Measurements from ENCODE around the gene ABHD6.
A peak's percentile ranks its signal among the peaks of the same experiment; 100 is the strongest.
"Not testable (repeated sequence)": the region's sequence is repeated elsewhere in the genome, so short reads cannot be mapped to it uniquely, and the experiment has no call there.

The ABHD6 gene

DNA sequence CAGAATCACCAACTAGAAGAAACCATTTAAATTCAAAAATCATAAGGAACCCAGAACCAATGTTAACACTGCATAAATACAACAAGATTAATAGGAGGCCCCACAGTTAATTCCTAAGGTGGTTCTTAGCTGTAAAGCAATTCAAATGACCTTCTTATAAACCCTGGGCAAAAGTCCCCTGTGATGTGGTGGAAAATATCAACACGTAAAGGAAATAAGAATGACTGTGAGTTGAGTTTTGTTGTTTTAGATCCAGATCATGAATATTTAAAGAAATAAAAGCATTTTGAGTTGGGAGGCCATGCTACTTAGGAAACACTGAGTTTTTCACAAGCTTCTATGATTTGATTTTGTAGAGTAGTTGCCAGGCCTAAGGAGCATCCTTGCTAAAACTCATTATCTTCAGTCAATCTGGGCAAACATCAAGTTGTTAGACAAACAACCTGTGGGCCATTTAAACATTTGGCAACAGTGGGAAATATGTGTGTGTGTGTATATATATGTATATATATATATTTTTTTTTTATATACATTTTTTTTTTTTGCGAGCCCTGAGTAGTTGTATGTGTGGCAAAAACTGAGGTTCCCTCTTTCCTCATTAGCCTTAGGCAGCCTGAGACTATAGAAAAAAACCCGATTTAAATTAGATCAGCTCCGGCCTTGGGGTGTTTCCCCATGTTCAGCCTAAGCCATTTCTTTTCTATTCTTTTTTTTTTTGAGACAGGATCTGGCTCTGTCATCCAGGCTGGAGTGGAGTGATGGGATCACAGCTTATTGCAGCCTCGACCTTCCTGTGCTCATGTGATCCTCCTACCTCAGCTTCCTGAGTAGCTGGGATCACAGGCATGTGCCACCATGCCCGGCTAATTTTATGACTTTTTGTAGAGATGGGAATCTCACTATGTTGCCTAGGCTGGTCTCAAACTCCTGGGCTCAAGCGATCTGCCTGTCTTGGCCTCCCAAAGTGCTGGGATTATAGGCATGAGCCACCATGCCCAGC is 87.1 kb downstream of the ABHD6 start:
- no peak for DNase-seq

DNA sequence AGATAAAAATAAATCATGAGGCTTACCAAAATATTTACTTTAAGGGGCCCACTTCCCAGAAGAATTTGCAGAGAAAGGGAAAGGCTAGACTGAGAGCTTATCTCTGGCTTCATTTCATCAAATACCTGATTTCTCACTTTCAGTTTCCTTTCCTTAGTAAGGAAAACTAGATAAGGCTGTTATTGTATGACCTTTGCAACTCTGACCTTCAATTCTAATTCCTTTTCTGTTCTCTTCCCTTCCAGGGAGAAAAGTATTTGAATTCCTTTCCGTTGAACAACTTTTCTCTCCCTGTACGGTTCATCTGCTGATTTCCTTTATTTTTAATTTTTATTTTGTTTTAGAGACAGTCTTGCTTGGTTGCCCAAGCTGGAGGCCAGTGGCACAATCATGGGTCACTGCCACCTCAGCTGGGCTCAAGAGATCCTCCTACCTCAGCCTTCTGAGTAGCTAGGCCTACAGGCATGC is 88.0 kb downstream of the ABHD6 start:
- no peak for DNase-seq

DNA sequence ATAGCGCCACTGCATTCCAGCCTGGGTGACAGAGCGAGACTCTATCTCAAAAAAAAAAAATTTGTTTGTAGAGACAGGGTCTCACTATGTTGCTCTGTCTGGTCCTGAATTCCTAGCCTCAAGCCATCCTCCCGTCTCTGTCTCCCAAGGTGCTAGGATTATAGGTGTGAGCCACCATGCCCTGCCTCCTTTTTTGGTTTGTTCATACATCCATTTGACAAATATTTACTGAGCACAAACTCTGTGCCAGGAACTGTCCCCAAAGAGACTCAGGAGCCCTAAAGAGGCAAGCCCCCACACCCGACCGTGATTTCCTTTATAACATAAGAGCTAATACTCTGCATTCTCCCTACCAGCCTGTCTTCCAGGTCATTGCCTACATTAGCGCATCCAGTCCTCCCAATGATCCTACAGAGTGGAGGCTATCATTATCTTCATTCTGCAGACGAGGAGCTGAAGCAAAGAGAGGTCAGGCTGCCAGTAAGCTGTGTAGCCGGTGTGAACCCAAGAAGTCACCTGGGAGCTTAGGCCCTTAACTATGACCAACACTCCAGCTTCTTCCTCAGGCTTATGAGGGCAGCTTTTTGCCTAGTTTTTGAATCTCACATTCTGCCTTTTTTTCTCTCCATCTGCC is 88.8 kb downstream of the ABHD6 start:
- DNase-seq, result no peak

DNA sequence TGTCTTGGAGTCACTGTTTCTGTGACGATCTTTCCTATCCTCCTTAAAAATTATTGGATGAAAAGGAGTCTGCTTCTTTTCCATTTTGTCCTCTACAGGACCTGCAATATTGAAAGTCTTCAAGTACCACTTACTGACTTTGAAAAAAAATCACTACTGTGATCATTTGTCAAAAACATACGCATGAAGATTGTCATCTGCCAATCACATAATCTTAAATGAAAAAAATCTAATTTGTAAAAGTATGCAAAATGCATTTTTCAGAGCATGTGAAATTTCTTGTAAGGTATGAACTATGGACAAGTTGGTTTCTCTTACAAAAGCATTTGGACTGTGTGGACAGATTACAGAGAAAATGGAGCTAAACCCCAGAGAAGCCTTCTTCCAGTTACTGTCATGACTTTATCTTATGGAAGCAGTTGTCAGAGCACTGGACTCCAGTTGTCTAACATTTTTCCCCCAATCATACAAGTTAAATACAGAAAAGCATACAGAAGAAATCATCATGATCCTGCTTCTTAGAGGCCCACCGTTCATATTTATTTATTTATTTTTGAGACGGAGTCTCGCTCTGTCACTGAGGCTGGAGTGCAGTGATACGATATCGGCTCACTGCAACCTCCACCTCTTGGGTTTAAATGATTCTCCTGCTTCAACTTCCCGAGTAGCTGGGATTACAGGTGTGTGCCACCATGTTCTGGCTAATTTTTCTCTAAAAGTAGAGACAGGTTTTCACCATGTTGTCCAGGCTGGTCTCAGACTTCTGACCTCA is 91.7 kb downstream of the ABHD6 start:
- DNase-seq, result no peak

DNA sequence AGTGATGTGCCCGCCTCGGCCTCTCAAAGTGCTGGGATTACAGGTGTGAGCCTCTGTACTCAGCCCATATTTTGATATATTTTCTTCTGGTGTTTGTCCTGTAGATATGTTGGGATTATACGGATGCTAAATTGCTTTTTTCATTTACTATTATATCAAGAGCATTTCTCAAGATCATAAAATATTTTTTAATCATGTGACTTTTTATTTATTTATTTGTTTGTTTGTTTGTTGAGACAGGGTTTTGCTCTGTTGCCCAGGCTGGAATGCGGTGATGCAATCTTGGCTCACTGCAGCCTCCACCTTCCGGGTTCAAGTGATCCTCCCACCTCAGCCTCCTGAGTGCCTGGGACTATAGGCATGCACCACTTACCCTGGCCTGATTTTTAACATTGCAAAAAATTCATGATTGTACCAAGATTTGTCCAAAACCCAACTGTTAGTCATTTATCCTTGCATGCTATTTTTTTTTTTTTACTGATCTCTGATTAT is 92.4 kb downstream of the ABHD6 start:
- no peak for DNase-seq

DNA sequence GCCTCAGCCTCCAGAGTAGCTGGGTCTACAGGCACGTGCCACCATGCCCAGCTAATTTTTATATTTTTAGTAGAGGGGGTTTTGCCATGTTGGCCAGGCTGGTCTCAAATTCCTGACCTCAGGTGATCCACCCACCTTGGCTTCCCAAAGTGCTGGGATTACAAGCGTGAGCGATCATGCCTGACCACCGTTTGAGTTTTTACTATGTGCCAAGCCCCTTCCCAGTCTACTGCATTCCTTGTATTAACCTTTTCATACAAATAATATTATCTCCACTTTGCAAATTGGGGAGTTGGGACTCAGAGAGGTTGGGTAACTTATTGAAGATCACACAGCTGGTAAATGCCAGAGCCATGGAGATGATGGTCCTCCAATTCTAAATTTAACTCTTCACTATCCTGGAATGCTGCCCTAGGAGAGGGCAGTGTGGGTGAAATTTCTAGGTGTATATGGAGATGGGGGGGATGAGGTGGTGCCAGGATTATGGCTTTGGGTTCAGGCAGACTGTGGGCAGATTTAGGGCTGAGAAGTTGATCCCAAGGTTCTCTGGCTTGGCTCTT is 94.1 kb downstream of the ABHD6 start:
- no peak for DNase-seq

DNA sequence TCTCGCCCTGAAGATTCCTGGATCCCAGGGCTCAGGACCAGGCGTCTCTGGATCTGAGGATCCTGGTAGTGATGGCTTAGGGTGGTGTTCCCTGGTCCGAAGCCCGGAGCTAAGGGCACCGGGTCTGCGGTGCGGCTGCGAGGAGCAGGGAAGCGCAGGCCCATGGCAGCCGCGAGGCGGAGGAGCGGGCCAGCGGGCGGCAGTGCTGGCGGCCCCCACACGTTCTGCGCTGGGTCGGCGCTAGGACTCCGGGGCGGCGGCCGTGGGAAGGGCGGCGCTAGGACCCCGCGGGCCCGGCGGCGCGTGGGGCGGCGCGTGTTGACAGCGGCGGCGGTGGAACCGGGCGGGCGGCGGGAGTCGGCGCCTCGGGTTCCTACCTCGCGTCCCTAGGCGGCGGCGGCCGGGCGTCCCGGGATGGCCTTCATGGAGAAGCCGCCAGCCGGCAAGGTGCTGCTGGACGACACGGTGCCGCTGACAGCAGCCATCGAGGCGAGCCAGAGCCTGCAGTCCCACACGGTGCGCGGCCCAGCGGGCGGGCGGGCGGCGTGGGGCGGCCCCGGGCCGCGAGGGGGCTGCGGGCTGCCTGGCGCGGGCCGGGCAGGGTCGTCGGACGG is 95.1 kb downstream of the ABHD6 start, which contains the start of gene PXK:
PXK (plus strand) TSS at position 318 of the 614 bp plus-strand sequence; CDS start at position 415, 97 bp downstream.
- DNase-seq, result peak; percentile 82

DNA sequence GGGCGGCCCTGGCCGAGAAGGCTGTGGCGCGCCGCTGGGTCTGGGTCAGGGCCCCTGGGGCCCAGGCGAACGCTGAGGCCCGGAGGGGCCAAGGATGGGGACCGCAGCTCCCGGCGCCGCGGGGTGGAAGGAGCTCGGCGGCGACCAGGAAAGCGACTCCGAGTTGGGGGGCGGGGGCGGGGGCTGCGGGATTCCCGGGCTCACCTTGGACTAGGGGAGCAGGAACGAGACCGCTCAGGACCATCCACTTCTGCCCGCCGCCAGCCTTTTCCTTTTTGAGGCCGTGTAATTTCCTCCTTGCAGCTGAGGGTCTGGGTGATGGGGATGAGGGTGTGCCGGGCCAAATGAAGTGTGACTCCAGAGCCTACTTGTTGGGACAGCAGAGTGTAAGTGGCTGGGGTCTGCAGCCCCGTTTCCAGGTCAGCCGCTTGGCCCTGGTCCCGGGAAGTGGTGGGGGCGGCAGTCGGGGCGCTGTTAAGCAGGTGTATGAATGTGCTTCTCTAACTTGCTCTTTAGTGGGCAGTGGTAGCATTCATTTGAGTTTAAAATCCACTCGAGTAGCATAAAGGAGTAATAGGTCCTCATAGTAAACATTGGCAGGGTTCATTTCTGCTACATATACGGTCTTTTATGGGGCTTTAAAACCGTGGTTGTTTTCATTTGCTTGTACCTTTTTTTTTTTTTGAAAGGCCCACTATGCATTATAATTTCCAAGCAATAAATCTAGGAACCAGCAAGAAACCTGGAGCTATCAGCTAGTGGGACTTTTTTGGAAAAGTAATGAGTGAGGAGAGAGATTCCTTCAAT is 95.8 kb downstream of the ABHD6 start:
- peak; percentile 36 for DNase-seq

DNA sequence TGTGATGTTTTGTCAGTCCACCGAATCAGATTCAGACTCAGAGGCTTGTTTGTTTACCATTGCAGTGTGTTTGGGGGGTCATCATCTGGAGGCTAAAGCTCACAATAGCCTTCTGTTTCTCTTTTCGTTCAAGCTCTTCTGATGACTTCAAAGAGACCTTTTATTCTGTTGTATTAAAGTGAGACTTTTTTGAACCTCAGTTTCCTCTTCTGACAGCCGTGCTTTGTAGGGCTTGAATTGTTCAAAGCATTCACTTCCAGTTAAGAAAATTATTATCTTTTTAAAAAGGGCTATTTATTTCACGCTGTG is 96.4 kb downstream of the ABHD6 start:
- DNase-seq, result no peak

DNA sequence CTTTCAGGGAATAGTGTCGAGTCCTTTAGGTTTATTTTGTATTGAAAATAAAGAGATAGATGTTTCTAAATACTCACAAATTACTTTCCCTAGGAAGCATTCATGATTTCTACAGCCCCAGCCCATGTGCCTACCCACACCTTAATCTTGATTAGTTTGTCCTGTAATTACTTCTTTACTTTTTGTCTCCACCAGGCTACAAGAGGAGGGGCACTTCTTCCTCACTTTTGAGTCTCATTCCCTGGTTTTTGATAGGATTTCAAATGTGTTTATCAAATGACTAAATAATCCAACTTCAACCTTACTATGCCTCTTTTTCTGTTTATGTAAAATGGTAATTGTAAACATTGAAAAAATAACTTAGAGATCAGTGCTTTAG is 96.9 kb downstream of the ABHD6 start:
- DNase-seq, result no peak

DNA sequence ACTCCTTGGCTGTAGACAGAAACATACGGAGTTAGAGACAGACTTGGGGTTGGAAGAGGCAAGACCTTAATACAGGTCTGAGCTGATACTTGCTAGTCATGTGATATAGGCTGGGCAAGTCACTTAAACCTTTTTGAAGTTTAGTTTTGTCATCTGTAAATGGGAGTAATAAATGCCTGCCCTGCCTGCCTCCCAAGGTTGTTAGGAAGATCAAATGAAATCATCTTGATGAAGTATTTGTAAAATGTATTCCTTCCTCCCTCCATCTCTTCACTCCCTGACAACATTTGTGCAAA is 98.0 kb downstream of the ABHD6 start:
- no peak for DNase-seq

DNA sequence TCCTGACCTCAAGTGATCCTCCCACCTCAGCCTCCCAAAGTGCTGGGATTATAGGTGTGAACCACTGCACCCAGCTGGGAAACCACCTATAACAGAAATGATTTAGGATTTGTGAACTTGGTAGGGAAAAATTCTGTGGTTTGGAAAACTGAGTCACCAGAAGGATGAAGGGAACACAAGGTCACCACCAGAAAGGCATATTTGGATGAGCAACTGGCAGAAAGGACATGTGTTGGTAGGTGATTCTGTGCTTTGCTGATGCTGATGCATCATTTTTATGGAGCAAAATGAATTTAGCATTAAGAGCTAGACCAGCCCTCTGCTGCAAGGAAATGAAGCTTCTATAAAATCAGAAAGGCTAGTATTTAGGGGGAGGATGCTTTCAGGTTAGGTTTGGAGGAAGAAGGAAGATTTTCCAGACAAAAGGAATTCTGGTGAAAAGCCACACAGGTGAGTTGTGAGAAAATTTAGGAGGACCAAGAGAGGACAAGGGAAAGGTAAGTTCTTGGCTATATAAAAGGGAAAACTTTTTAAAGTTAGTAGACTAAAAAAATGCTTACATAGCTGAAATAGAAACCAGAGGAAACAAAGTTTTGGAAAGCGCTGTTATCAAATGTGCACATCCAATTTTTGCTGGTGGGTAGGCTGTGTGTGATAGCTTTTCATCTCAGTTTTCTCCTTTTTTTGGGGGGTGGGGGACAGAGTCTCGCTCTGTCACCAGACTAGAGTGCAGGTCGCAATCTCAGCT is 98.7 kb downstream of the ABHD6 start:
- no peak for DNase-seq

DNA sequence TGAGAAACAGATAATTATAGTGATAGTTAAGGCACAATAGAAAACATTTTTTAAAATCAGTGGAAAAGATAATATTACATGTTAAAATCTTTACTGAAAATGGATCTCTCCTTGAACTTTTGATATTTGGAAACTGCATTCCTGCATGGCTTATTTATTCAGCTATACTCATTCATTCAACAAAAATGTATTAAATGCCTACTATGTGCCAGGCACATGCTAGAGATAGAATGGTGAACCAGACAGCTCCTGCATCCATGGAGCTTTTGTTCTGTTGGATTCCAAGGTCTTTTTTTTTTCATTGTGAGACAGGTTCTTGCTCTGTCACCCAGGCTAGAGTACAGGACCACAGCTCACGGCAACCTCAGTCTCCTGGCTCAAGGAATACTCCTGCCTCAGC is 99.6 kb downstream of the ABHD6 start:
- DNase-seq, result no peak

DNA sequence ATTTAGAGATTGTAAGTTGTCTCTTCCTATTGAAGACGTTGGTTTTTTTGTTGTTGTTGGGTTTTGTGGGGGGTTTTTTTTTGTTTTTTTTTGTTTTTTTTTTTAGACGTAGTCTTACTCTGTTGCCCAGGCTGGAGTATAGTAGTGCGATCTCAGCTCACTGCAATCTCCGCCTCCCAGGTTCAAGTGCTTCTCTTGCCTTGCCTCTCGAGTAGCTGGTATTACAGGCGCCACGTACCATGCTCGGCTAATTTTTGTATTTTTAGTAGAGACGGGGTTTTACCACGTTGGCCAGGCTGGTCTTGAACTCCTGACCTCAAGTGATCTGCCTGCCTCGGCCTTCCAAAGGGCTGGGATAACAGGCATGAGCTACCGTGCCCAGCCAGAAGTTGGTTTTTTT is 101.6 kb downstream of the ABHD6 start:
- not testable (repeated sequence) for DNase-seq

DNA sequence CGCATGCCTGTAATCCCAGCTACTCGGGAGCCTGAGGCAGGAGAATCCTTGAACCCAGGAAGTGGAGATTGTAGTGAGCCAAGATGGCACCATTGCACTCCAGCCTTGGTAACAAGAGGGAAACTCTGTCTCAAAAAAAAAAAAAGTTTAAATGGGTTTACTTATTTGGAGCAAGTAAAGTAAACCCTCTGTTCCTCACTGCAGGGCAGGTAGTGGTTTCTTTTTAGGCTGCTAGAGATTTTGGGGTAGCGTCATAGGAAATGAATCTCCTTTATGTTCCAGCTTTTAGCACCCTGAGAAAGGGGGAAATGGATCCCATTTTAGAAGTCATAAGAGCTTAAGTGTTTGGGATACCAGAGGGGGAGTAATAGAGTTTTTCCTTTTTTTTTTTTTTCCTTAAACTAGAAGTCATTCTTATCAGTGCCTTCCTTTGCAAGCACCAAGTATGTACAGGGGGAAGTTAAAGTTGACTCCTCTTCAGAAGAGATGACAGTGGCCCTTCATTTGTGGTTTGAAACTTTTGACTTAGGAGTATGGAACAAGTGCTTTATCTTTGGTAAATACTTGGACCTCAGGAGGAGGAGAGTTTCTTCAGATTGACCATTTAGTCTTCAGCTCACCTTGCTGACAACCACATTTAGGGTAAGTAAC is 103.1 kb downstream of the ABHD6 start:
- DNase-seq, result no peak

DNA sequence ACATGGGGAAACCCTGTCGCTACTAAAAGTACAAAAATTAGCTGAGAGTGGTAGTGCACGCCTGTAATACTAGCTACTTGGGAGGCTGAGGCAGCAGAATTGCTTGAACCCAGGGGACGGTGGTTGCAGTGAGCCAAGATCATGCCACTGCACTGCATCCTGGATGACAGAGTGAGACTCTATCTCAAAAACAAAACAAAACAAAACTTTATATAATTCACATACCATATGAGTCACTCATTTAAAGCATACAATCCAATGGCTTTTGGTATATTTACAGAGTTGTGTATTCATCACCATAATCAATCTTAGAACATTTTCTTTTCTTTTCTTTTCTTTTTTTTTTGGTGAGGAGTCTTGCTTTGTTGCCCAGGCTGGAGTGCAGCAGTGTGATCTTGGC is 103.8 kb downstream of the ABHD6 start:
- no peak for DNase-seq

DNA sequence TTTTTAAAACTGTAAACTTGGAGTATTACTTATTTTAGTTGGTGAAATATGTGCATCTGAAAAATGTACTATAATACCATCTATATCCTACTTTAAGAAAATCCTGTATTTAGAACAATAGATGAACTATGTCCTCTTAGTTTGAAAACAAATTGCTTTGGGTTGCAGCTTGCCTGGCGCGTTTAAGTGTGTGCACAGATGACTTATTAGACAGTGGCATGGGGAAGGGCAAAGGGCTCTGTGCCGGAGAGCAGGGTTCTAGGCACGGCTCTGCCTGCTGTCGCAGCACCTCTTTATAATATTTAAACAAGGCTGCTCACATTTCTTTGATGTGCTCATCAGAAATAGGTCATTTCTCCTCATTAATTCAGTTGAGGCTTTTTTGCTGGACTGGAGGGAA is 105.1 kb downstream of the ABHD6 start:
- DNase-seq, result no peak

All from CD4-positive, alpha-beta T cell treated with Interleukin-10 for 1 hour (primary cell).